ENCODE data around the gene ARMC9.
A peak's percentile ranks its signal among the peaks of the same experiment; 100 is the strongest.
"Not testable (repeated sequence)": the region's sequence is repeated elsewhere in the genome, so short reads cannot be mapped to it uniquely, and the experiment has no call there.

Gene ARMC9

DNA sequence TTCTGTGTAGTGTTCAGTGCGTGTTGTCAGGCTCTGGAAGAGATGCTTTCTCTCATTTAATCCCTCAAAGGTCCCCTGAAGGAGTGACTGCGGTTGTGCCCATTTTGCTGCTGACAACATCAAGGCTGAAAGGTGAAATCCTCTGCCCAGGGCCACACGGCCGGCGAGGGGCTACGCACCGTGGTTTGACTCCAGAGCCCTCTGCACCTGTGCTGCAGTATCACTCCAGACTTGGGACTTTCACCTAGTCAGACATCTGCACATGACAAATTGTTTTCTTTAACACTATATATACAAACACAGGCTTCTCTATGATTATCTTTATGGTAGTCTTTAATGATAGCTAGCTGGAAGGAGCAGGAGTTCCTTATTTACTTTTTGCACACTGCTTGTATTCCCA is 90.2 kb downstream of the ARMC9 start:
- no peak for DNase-seq

DNA sequence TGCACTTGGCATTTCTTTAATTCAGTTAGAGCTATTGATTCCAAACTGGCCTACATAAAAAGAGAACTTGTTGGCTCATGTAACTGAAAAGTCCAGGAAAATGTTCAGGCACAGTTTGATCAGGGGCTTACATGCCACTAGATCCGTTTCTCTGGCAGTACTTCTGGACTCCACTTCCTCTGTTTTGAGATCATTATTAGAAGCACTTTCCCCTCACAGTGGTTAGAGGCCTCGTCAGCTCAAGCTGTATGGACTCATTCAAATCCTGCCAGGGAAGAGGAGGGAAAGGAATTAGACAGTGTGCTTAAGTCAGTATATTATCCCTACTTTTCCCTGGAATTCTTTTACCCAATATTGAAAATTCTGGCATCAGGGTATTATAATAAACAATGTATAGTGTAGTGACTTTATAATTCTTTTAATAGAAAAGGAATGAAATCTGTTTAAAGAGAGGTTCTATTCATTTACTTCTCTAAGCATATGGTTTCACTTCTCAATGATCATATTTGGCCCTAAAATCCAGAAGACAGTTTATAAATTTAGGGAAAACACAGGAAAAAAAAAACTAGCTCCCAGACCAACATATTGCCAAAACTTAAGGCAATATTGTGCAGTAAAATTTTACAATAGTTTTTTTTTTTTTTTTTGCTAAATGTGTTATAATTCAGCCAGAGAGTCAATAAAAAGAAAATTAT is 92.0 kb downstream of the ARMC9 start:
- DNase-seq = no peak

DNA sequence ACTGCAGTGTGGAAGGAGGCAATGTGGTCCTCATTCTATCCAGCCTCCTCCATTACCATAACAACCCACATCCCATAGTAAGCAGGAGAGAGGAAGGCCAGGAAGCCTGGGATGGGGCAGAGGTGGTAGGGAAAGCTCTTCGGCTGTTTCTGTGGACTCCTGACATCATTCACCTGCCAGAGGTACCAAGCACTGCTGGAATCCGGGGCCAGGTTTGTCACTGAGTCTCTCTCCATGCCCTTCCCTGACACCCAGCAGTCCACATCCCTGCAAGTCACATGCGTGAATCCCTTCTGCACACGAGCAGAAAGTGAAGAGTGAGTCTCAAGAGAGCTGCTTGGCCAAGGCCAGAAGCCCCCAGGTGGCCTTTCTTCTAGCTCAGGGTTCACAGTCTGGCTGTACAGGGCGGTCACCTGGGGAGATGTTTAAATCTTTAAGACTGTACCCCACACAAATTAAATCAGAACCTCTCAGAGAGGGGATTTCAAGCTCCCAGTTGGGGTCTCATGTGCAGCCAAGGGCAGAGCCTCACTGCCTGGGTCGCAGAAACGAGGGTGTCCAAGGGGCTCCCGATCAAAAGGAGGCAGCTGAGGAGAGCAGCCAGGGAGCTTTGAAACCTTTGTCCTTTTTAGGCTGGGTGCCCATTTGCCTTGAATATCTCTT is 94.2 kb downstream of the ARMC9 start:
- no peak for DNase-seq

DNA sequence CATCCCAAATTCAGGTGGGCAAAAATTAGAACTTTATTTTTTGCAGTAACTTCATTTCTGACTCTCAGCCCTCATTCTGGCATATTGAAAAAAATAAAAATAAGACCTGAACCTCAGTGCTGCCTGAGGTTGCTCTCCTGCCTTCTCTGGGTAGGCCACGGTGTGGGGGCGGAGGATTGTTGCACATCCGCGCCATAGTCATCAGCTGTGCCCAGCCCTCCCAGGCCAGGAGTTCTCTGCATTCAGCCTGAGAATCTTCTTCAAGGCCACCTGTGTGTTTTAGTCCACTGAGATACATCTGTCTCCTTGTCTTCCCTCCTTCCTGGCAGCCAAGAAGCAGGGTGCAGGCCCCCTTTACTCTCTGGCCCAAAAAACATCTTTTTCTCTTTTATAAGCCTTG is 94.7 kb downstream of the ARMC9 start:
- no peak for DNase-seq

DNA sequence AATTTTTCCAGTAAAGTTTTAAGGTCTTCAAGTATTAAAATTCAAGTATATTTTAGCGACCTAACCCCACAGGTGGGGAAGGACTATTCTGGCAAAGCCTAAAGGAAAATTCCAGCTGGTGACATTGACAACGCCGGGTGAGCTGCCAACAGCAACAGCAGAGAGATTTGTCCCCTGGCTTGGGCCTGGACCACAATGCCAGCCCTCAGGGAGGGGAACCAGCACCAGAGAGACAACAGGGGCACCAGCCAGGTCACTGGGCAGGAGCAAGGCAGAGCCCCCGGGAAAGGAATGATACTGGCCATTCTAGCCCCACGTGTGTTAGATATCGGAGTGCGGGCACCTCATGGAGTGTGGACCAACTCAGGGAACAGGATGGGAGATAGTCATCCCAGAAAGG is 95.7 kb downstream of the ARMC9 start:
- no peak for DNase-seq

DNA sequence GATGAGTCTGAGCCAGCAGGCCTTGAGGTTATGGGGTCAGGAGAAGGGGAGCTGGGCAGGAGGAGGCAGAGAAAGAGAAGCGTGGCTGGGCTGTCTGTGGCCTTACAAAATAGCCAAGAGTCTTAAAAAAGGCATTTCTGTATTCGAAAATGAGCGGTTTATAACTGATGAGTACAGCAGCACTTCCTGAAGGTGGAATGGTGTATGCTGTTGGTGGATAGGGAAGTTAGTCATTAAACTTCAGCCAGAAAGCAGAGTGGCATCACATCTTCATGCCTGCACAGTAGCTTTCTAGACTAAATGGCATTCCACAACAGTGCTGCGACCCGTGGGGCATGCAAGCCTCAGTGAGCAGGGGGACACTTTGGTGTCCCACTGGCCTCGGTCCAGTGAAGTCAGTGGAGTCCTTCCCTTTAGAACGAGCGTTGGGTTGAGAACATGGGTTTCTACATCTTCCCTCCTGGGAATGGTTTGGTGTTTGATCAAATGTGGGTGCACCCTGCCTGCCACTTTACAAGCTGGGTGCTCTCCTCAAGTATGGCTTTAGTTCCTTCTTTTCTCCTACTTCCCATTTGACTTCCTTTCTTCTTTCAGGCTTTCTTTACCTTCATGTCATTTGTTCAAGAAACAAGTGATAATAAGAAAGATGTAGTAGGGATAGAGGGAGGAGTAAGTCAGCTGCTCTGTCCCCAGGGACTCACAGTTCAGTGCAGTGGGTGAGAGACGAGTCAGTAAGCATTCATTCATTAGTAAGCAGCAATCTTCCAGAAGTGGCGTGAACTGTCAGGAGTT is 96.3 kb downstream of the ARMC9 start:
- DNase-seq = no peak

DNA sequence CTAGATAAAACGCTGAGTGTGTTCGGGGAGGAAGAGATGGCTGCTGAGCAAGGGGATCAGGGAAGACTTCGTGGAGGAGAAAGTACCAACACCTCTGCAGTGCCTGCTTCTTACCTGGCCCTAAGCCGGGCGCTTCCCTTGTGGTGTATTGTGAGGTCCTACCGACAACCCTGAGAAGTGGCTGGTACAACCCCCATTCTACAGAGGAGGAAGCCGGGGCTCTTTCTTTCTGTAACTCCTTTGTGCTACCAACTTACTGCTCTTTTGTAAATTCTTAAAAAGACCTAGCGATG is 96.9 kb downstream of the ARMC9 start:
- no peak for DNase-seq

DNA sequence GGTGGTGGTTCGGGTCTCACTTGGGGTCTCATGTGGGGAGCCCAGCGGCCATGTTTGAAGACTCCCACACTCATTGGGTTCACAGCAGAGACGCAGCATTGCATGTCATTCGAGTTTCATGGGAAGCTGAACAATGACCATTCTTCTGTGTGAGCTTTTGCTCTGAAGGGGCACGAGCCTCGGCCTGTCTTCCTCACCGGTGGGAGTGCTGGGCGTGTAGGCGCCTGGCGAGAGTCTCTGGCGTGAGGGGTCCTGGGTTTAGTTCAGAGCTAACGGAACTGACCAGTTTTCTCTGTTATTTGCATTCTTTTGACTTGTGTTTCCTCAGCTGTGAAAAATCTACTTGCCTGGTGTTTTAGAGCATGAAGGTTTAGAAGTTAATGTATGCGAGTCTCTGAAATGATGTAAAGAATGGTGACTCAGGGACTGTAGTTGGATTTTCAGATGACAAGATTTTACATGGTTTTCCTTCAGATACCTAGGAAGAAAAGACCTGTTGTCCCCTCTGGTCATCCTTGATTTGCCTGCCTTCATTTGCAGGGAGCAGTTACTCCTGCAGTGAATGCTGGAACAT is 98.1 kb downstream of the ARMC9 start:
- no peak for DNase-seq

DNA sequence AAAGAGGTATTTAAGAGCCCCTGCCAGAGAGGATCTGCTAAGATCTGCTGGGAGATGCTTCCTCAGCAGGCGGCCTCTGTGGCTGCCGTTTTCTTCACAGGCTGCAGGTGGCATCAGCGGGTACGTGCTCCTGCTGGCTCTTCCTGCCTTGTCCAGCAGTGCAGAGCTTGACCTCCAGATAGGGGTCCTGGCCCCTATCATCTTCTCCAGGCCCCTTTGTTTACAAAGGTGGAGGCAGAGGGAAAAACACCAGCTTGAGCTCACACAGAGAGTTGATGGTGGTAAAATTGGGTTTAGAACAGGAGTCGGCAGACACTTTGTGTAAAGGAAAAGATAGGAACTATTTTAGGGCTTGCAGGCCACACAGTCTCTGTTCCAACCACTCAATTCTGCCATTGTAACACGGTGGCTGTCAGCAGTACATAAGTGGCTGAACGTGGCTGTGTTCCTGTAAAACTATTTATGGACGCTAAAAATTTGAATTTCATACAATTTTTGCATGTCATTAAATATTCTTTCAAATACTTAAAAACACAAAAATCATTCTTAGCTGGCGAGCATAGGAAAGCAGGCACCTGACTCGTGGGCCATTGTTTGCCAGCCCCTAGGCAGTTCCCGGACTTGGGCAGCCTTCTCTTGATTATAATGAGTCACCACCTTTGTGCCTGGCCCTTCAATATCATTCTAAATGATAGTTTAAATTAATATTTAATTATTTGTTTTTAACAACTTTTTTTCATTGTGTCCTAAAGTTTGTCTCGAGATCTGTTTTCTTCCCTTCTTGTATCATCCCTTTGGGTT is 98.9 kb downstream of the ARMC9 start:
- no peak for DNase-seq

DNA sequence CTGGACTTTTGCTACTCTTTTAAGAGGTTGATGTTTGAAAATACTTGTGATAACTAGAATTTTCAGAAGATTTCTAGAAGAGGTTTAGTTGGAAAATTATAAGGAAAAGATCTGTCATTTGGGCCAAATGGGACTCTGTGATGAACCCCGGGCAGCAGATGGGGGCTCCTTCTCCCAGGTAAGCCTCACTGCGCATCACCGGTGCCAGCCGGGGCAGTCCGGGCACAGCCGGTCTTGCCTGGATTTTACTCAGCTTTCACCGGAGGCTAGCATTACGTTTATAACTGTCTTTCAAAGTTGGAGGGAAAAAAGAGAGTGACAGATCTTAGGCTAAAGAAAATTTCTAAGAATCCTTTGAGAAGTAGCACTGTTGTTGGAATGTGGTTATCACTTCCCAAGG is 99.7 kb downstream of the ARMC9 start:
- DNase-seq = no peak

DNA sequence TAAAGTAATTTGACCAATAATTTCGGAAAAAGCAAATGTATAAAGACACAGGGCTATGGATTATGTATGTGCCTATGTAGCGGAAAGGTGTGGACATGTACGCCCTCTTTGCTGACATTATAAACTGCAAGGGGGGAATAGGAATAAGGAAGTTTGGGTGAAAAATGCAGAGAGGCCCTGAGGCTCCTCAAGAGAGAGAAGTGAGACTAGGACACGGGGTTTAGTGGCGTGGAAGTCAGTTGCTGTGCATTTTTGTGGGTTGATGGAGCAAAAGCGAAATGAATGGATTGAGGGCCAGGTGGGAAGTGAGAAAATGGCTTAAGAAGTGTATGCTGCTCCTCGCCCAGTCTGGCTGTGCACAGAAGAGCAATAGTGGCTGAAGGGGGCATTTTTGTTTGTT is 100.8 kb downstream of the ARMC9 start:
- no peak for DNase-seq

DNA sequence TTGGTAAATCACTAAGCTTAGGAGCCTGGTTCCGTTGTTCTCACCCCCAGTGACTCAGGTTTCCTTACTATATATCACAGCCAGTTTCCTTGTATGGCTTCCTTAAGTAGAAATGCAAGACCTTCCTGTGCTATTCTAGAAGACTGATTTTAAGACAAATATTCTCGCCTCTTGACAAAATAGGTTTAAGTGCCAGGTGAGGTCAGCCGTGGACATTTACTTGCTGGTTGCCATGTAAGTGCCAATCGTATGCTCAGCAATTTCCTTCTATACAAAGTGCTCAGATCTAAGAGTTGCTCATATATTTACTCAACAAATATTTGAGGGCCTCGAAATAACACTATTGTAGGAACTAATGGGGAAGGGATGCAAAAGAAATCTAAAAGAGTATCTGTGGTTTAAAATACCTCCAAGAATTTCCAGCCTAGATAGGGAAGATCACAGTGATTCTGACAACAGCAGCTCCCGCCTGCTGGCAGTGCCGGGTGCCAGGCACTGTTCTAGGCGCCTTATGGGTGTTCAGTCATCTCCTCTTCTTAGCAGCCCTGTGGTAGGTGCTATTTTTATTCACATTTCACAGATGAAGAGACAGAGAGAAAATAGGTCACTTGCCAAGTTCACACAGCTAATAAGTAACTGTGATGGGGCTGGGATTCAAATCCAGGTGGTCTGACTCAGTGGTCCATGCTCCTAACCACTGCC is 101.7 kb downstream of the ARMC9 start:
- peak; percentile 8 for DNase-seq

DNA sequence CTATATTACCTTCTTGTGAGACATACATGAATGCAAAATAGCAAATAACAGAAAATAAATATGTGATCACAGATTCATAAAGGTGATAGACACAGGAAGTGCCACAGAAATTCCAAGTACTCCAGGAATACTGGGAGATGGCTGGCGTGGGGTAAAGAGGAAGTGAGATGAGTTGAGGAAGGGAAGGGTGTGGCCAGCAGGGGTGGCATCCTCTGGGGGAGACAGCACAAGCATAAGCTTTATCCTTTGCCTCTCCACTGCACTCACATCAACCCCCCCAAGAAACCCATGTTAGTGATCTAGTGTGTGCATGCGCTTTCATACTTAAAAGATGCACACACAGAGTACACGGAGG is 102.3 kb downstream of the ARMC9 start:
- DNase-seq = no peak

DNA sequence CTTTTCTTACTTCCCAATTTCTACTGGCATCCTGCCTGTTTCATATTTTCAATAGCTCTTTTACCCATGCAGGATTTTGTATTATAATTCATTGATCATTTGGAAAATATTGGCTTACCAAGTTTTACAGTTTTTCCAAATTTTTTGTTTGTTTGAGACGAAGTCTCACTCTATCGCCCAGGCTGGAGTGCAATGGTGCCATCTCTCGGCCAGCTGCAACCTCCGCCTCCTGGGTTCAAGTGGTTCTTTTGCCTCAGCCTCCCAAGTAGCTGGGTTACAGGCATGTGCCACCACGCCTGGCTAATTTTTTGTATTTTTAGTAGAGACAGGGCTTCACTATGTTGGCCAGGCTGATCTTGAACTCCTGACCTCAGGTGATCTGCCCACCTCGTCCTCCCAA is 105.8 kb downstream of the ARMC9 start:
- not testable (repeated sequence) for DNase-seq

DNA sequence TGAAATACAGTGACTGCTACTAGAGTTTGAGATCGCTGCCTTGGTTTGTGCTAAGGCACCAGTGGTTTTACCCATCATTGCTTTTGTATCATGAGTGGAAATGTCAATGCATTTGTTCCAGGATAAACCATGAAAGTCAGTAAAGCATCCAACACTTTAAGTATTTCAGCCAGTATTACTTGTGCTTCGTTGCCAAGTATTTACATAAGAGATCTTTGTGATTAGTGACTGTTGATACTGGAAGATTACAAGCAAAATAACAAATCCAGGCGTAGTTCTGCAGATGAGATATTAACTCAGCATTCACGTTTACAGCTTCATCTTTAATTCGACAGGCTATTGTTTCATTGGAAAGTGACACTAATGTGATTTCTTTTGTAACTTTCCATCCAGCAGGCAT is 106.8 kb downstream of the ARMC9 start:
- DNase-seq = peak; percentile 86

DNA sequence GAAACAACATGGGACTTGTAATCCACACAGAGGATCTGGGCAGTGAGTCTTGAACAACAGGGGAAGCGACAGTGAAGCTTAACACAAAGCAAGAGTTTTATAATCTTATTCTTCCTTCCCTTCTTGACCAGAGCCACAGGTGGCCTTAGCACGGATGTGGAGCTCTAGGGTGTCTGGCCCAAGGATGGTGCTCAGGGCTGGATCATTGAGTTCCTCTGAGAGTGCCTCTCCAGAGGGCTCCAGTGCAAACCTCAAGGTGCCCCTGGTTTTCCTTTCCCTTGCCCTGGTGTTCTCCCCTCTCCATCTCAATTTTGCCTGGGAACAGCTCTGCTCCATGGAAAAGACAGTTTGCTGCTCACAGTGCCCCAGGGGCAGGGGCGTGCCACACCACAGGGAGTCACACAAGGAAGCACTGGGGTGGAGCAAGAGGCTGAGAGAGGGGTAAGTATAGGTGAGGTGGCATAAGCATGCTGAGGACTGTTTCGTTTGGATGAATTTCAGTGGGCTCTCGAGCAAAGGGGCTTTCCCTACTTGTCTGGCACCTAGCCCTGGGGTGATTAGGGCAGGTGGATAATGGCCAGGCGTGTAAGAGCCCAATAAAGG is 108.5 kb downstream of the ARMC9 start:
- peak; percentile 92 for DNase-seq

DNA sequence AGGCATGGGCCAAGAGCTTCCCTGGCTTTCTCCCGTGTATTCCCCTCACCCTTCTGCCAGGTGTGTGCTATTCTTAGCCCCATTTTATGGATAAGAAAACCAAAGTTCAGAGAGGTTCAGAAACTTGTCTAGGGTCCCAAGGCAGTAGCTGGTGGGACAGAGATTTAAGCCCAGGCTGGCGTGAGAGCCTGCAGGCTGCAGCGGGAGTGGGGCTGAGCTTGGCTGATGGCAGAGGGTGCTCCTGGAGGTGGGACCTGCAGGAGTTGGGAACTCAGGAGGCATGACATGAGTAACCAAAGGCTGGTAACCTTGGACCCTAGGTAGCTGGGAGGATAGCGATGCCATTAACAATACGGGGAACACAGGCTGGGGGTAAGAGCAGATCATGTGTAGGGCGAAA is 109.8 kb downstream of the ARMC9 start:
- DNase-seq = no peak

DNA sequence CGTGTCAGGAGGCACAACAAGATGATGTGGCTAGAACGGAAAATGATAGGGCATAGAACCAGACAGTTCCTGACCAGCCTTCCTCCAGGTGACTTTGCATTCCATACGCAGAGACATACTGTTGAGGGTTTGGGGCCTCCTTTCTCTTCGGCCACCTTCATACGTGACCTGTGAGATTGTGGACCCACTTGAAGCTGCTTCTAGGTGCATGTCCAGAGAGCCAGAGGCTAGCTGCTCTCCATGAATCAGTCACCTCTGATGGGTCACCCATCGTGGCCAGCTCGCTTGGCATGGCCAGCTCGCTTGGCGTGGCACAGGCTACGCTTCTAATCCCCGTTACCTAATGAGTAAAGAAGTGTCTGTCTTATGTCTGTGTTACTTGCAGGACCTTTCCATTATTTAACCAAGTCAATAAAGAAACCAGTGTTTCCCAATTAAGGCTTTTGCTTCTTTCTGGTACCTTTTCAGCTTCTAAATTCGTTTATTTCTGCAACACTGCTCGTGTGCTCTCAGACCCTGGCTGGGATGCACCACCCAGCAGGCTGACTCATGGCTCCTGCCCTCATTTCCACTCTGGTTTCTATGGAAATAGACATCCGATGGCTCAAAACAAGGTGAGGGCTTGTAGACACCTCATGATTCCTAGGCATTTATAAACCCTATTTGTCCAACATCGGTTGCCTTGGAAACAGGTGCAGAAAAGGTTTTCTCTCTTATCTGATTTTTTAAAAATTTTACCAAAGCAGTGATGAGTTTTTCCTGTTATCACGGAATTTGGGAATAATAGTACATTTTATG is 110.4 kb downstream of the ARMC9 start:
- no peak for DNase-seq

DNA sequence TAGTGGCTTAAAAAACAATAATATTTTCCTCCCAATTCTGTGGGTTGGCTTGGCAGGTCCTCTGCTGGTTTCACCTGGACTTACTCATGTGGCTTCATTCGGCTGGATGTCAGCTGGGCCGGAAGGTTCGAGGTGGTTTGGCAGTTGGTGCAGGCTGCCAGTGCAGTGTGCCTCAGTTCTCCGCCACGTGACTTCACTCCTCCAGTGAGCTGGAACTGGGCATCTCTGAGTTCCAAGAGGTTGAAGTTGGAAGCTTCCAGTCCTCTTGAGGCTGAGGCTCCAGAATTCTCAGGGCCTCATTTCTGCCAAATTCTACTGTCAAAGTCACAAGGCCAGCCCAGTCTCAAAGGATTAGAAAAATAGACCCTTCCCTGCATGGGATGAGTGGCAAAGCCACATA is 113.6 kb downstream of the ARMC9 start:
- no peak for DNase-seq

DNA sequence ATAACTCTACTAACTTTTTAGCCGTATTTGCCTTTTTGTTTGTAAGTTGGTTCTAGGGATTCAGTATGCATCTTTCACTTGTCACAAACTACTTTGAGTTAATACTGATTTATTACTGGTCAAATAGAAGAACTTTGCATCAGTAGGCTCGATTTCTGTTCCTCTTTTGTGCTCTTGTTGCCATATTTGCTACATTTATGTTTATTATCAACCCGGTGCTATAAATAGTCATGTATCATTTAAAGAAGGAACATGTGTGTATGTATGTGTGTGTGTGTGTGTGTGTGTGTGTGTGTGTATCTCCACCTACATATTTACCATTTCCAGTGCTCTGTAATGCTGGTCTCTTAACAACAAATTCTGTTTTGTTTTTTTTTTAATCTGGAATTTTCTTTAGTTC is 117.5 kb downstream of the ARMC9 start:
- DNase-seq = no peak

DNA sequence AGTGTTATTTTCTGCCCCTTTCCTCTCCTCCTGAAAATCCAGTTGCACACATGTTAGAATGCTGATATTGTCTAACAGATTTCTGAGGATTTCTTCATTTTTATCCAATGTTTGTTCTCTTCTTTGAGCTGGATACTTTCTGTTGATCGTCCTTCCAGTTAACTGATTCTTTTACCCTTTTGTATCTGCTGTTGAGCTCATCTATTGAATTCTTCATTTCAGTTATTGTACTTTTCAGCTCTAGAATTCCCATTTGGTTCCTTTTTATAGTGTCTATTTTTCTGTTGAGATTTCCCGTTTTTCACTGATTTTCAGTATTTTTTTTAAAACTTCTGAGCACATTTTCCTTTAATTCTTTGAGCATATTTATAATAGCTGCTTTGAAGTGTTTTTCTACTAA is 119.1 kb downstream of the ARMC9 start:
- DNase-seq = no peak

Measured in DMS79 (cell line).